GM23338 (cell line): ENCODE data around the gene KIF9. TPM values are rescaled to one million over a fixed set of nuclear protein-coding genes. Genes with fewer than 3 reads are reported as not detected.

Experiments used
- ATAC-seq: fragments of 200-7000 bp; cut with Tn5 transposase; 3 replicates; pipeline ENCODE4 v1.9.1; 2020
- DNase-seq: peaks from one replicate; pipeline ENCODE4 v3.0.0-alpha.2; 2015; ENCODE audit warnings: low spot score
- H2AFZ ChIP-seq: fragments of 200-600 bp; sonication (generic); 2 replicates; pipeline ENCODE4 v1.8.0; 2016; ENCODE audit warnings: antibody characterized with exemption, mild to moderate bottlenecking, moderate library complexity
- H3F3A ChIP-seq: fragments of 200-600 bp; sonication (generic); replicated peaks from 2 replicates; pipeline ENCODE4 v1.8.0; 2017; ENCODE audit warnings: antibody characterized with exemption, mixed run types, low read depth
- H3K27ac ChIP-seq: fragments of 200-600 bp; sonication (generic); 2 replicates; pipeline ENCODE4 v1.6.1; 2016; ENCODE audit warnings: low read depth
- H3K27me3 ChIP-seq: fragments of 200-600 bp; sonication (generic); 2 replicates; pipeline ENCODE4 v1.8.0; 2016; ENCODE audit warnings: mild to moderate bottlenecking, mixed run types, moderate library complexity; ENCODE audit not compliant: insufficient read depth
- H3K36me3 ChIP-seq: fragments of 200-600 bp; sonication (generic); 2 replicates; pipeline ENCODE4 v1.8.0; 2016; ENCODE audit warnings: mild to moderate bottlenecking; ENCODE audit not compliant: insufficient read depth
- H3K4me1 ChIP-seq: fragments of 200-600 bp; sonication (generic); 2 replicates; pipeline ENCODE4 v1.8.0; 2016; ENCODE audit warnings: mild to moderate bottlenecking, moderate library complexity; ENCODE audit not compliant: insufficient read depth
- H3K4me2 ChIP-seq: fragments of 200-600 bp; sonication (generic); 2 replicates; pipeline ENCODE4 v1.7.1; 2017; ENCODE audit warnings: mixed run types
- H3K4me3 ChIP-seq: fragments of 200-600 bp; sonication (generic); 2 replicates; pipeline ENCODE4 v1.6.1; 2016; ENCODE audit warnings: mixed run types
- H3K79me2 ChIP-seq: fragments of 200-600 bp; sonication (generic); replicated peaks from 2 replicates; pipeline ENCODE4 v1.8.0; 2017; ENCODE audit warnings: mild to moderate bottlenecking; ENCODE audit not compliant: insufficient read depth
- H3K9me2 ChIP-seq: fragments of 200-600 bp; sonication (generic); 2 replicates; pipeline ENCODE4 v1.8.0; 2017; ENCODE audit not compliant: insufficient read depth
- H4K20me1 ChIP-seq: fragments of 200-600 bp; sonication (generic); replicated peaks from 2 replicates; pipeline ENCODE4 v1.8.0; 2017; ENCODE audit warnings: mild to moderate bottlenecking; ENCODE audit not compliant: insufficient read depth
- H3K27ac Mint-ChIP-seq: 2 replicates; pipeline ENCODE4 v1.8.0; 2020; ENCODE audit warnings: inconsistent platforms, mild to moderate bottlenecking, moderate library complexity, mixed read lengths
- H3K27me3 Mint-ChIP-seq: 3 replicates; pipeline ENCODE4 v1.8.0; 2022; ENCODE audit warnings: low read depth, mild to moderate bottlenecking, moderate library complexity, mixed read lengths, inconsistent platforms; ENCODE audit not compliant: insufficient read depth, poor library complexity
- H3K36me3 Mint-ChIP-seq: 3 replicates; pipeline ENCODE4 v1.8.0; 2021; ENCODE audit warnings: low read depth, mild to moderate bottlenecking, inconsistent platforms, moderate library complexity, mixed read lengths
- H3K4me1 Mint-ChIP-seq: 3 replicates; pipeline ENCODE4 v1.8.0; 2020; ENCODE audit warnings: mild to moderate bottlenecking, inconsistent platforms, mixed read lengths
- H3K4me3 Mint-ChIP-seq: 3 replicates; pipeline ENCODE4 v1.8.0; 2021; ENCODE audit warnings: moderate library complexity, mild to moderate bottlenecking, inconsistent platforms, mixed read lengths
- H3K9me3 Mint-ChIP-seq: 3 replicates; pipeline ENCODE4 v1.8.0; 2020; ENCODE audit warnings: moderate library complexity, mild to moderate bottlenecking, inconsistent platforms, mixed read lengths
- CTCF ChIP-seq, 2 experiments: fragments of 200-600 bp in 1 of 2; sonication (generic) in 1 of 2; conservative IDR thresholded peaks; 2 replicates each; pipeline versions ENCODE4 v1.5.1 to v1.6.1; 2016 to 2017; ENCODE audit warnings: antibody characterized with exemption in 2 of 2, low read depth in 2 of 2, mild to moderate bottlenecking in 2 of 2, moderate library complexity in 1 of 2
- EZH2phosphoT487 ChIP-seq: fragments of 200-600 bp; sonication (generic); IDR thresholded peaks from one replicate; pipeline ENCODE4 v1.8.1; 2018; ENCODE audit warnings: antibody characterized with exemption; ENCODE audit not compliant: unreplicated experiment
- ZNF114 ChIP-seq: fragments of 250-450 bp; sonication (Bioruptor Pico); IDR thresholded peaks from 2 replicates; pipeline ENCODE4 v1.5.0; 2020; ENCODE audit warnings: mild to moderate bottlenecking, moderate library complexity
- polyA plus RNA-seq: library from polyadenylated mRNA; unstranded; fragments of >200 nt; fragmentation: Nextera tagmentation; extraction: Ambion mirVana; gene quantifications from 2 replicates; pipeline ENCODE4 v1.2.1, GENCODE V29; 2016
- total RNA-seq: library from RNA; depleted of rRNA; stranded (reverse); fragments of >200 nt; shearing (Covaris generic); gene quantifications from 2 replicates; pipeline ENCODE4 v1.2.3, GENCODE V29; 2014

The KIF9 gene
- total and polyA plus RNA-seq, 2 experiments from 2014 or later, result 12.6 to 14.0 TPM

GRCh38 chr3:47250309-47251060 is 32.1 kb downstream of the KIF9 start:
- no peaks in the 10 kb centered on the region for H3K36me3 ChIP-seq
- Mint-ChIP-seq H3K36me3 (no peaks in the 10 kb centered on the region), H3K27me3 (no peaks in the 10 kb centered on the region), H3K4me1 (peaks cover 4% of the 10 kb centered on the region; the same call in 2 of the 3 replicates), H3K9me3 (no peaks in the 10 kb centered on the region; the same call in 2 of the 3 replicates), H3K27ac (peak overlapping the region; percentile 51), H3K4me3 (no peak overlapping the region)
- no peaks in the 10 kb centered on the region for H3K4me1 ChIP-seq
- DNase-seq (peak; percentile 86), ATAC-seq (peak; percentile 79)
- TF ChIP-seq CTCF (conservative IDR thresholded peaks at IDR 0.05; ENCODE audit: low read depth in 2 of 2), result peak; percentile 64 to 74
- no peak for TF ChIP-seq EZH2phosphoT487
- H3K79me2 ChIP-seq, result no peaks in the 10 kb centered on the region
- no peak overlapping the region for H3K4me3 ChIP-seq
- H2AFZ ChIP-seq, result peak overlapping the region; percentile 3; the same call in 1 of the 2 replicates
- no peak overlapping the region for H3K27ac ChIP-seq
- 0 out of 2 replicates have a peak, but pooled peaks cover 4% of the 10 kb centered on the region for H3K9me2 ChIP-seq
- H3F3A ChIP-seq, result no peaks in the 10 kb centered on the region
- no peaks in the 10 kb centered on the region for H3K27me3 ChIP-seq
- no peak overlapping the region for H3K4me2 ChIP-seq
- no peaks in the 10 kb centered on the region for H4K20me1 ChIP-seq

- Mint-ChIP-seq H3K4me1 (peaks cover 4% of the 10 kb centered on the region; the same call in 2 of the 3 replicates), H3K27me3 (no peaks in the 10 kb centered on the region), H3K36me3 (no peaks in the 10 kb centered on the region), H3K4me3 (no peak overlapping the region), H3K9me3 (no peaks in the 10 kb centered on the region; the same call in 2 of the 3 replicates), H3K27ac (no peak overlapping the region)
- no peaks in the 10 kb centered on the region for H4K20me1 ChIP-seq
- no peaks in the 10 kb centered on the region for H3F3A ChIP-seq
- 0 out of 2 replicates have a peak, but pooled peaks cover 4% of the 10 kb centered on the region for H3K9me2 ChIP-seq
- no peak overlapping the region for H3K4me2 ChIP-seq
- no peak for DNase-seq
- no peaks in the 10 kb centered on the region for H3K36me3 ChIP-seq
- ATAC-seq, result no peak
- H3K4me3 ChIP-seq, result no peak overlapping the region
- no peaks in the 10 kb centered on the region for H3K4me1 ChIP-seq
- H3K79me2 ChIP-seq, result no peaks in the 10 kb centered on the region
- no peaks in the 10 kb centered on the region for H3K27me3 ChIP-seq
- H3K27ac ChIP-seq, result no peak overlapping the region
- TF ChIP-seq CTCF (conservative IDR thresholded peaks at IDR 0.05; ENCODE audit: low read depth in 2 of 2) (no peak), ZNF114 (CRISPR knock-in tag) (no peak)
- no peak overlapping the region for H2AFZ ChIP-seq
Observed at GRCh38 chr3:47247131-47248064, 35.2 kb downstream of the KIF9 start.
